ENCODE results near the gene RAPGEF1.

The RAPGEF1 gene

DNA sequence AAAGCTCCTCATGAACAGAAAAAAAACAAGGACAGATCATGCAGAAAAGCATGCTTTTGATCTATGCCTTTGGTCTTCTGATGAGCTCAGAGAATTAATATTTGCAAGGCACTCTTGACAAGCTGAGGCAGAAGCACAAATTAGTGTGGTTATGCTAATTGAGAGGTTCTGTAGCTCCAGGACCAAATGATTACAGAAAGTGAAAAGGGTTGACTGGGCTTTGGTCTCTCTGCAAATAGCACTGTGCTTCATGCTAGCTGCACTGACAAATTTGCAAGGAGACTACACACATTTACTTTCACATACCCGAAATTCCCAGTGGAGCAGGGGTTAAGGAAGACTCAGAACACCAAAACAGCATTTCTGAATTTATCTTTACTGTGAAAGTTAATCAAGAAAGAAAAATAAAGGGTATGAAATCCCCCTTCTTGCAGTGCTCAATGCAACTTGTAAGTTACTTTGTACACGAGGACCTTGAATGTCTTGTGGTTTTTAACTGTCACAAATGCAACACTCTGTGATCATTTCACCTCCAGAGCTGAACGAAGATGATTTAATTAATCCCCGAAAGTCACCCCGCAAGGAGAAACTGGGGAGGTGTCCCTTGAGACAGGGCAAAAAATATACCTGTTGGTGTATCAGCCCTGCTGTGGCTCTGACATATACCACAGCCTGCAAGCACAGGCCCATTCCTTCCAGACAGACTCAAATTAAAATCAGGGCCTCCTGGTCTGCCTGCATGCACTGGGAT, 11.9 kb downstream of the RAPGEF1 start:
- peak overlapping the region; percentile 1 for H3K27ac ChIP-seq (ENCODE audit: low read length)
- H3K4me1 ChIP-seq (ENCODE audit: control insufficient read depth in 1 of 2, insufficient read depth in 2 of 2, low read length in 2 of 2): peaks cover 19 to 39% of the 10 kb centered on the region in 2 donors
- H3K27me3 ChIP-seq (ENCODE audit: low read depth, low read length): no peaks in the 10 kb centered on the region
- no peaks in the 10 kb centered on the region for H3K9me3 ChIP-seq (ENCODE audit: control insufficient read depth in 1 of 2, low read length in 2 of 2)
- H3K36me3 ChIP-seq (ENCODE audit: control insufficient read depth in 1 of 2, insufficient read depth in 2 of 2, low read length in 2 of 2): no peaks in the 10 kb centered on the region
- no peak overlapping the region for H3K4me3 ChIP-seq (ENCODE audit: low read depth in 1 of 2, low read length in 2 of 2)

DNA sequence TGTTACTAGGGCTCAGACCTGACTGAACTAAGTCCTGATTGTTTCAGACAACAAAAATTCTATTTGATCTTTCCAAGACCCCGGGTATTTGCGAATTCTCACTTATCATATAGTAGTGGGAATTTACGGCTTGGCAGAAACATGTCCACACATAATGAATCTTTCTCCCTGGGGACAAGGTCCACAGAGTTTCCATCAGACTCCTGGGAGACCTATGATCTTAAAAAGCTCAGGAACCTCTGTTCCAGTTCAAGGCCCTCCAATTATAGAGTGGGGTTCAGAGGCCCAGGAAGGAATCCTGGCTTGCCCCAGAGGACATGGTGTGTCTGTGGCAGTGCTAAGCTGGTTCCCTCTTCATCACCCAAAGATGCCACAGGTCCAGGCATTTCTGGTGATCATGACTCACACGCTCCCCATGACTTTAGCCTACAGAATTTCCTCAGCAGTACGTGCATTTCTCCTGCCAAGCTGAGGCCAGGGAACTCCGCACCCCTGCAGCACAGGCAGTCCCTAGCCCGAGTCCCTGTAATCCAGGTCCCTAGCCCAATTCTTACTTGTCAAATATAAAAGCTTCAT, 12.6 kb downstream of the RAPGEF1 start:
- Histone ChIP-seq H3K9me3 (ENCODE audit: control insufficient read depth in 1 of 2, low read length in 2 of 2) (no peaks in the 10 kb centered on the region), H3K4me3 (ENCODE audit: low read depth in 1 of 2, low read length in 2 of 2) (no peak overlapping the region), H3K4me1 (ENCODE audit: control insufficient read depth in 1 of 2, insufficient read depth in 2 of 2, low read length in 2 of 2) (peaks cover 19 to 34% of the 10 kb centered on the region in 2 donors), H3K27me3 (ENCODE audit: low read depth, low read length) (no peaks in the 10 kb centered on the region), H3K27ac (ENCODE audit: low read length) (peak overlapping the region; percentile 19), H3K36me3 (ENCODE audit: control insufficient read depth in 1 of 2, insufficient read depth in 2 of 2, low read length in 2 of 2) (no peaks in the 10 kb centered on the region)

DNA sequence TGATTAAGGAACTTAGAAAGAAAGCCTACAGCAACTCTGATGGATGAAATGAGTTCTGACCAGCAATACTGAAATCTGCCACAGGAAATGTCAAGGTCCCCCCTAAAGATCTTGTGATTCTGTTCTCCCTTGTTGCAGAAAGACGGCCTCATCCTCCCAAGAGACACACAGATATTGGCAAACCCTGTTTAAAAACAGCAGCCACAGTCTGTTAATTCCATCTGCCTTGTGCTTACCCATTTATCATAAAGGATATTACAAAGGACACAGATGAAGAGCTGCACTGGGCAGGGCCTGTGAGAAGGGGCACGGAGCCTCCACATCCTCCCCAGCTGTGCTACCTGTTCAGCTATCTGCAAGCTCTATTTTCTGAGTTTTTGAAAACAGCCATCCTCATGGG, 15.2 kb downstream of the RAPGEF1 start:
- H3K9me3 ChIP-seq (ENCODE audit: control insufficient read depth in 1 of 2, low read length in 2 of 2): no peaks in the 10 kb centered on the region
- no peak overlapping the region for H3K27ac ChIP-seq (ENCODE audit: low read length)
- H3K36me3 ChIP-seq (ENCODE audit: control insufficient read depth in 1 of 2, insufficient read depth in 2 of 2, low read length in 2 of 2): no peaks in the 10 kb centered on the region
- H3K27me3 ChIP-seq (ENCODE audit: low read depth, low read length): no peaks in the 10 kb centered on the region
- H3K4me1 ChIP-seq (ENCODE audit: control insufficient read depth in 1 of 2, insufficient read depth in 2 of 2, low read length in 2 of 2): peaks cover 19 to 26% of the 10 kb centered on the region in 2 donors
- no peak overlapping the region for H3K4me3 ChIP-seq (ENCODE audit: low read depth in 1 of 2, low read length in 2 of 2)

DNA sequence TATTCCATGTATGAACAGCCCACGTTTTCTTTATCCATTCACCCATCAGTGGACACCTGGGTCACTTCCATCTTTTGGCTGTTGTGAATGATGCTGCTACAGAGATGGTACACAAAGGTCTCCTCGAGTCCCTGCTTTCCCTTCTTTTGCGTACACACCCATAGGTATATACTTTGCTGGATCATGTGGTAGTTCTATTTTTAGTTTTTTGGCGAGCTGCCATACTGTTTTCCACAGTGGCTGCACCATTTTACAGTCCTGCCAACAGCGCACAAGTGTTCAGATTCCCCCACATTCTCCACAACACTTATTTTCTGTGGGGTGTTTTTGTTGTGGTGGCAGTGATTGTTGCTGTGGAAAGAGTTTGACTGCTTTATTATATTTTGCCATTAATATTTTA, 16.2 kb downstream of the RAPGEF1 start:
- no peaks in the 10 kb centered on the region for H3K9me3 ChIP-seq (ENCODE audit: control insufficient read depth in 1 of 2, low read length in 2 of 2)
- H3K4me3 ChIP-seq (ENCODE audit: low read depth in 1 of 2, low read length in 2 of 2): no peak overlapping the region
- H3K4me1 ChIP-seq (ENCODE audit: control insufficient read depth in 1 of 2, insufficient read depth in 2 of 2, low read length in 2 of 2): peaks cover 18 to 26% of the 10 kb centered on the region in 2 donors

DNA sequence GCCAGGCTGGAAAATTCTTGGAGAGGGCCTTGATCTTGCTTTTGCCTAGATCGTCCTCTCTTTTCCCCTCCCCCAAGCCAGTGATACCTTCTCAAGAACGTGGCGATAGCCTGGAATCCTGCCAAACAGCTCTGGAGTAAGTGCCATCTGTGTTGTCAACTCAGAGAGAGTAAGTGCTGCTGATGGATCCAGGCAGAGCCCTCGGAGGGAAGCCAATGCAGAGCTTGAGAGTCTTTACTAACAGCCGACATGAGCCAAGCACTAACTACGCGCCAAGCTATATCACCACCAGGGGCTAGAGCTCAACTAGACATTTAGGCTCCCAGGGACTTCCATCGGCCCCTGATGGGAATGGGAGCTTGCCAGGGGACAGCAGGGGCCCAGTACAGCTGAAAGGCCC, 17.6 kb downstream of the RAPGEF1 start:
- H3K4me3 ChIP-seq (ENCODE audit: low read depth in 1 of 2, low read length in 2 of 2): no peak overlapping the region
- no peak overlapping the region for H3K27ac ChIP-seq (ENCODE audit: low read length)
- H3K9me3 ChIP-seq (ENCODE audit: control insufficient read depth in 1 of 2, low read length in 2 of 2): no peaks in the 10 kb centered on the region
- H3K36me3 ChIP-seq (ENCODE audit: control insufficient read depth in 1 of 2, insufficient read depth in 2 of 2, low read length in 2 of 2): no peaks in the 10 kb centered on the region
- peaks cover 4 to 13% of the 10 kb centered on the region in 2 donors for H3K4me1 ChIP-seq (ENCODE audit: control insufficient read depth in 1 of 2, insufficient read depth in 2 of 2, low read length in 2 of 2)
- H3K27me3 ChIP-seq (ENCODE audit: low read depth, low read length): no peaks in the 10 kb centered on the region

More for the DNA sequence above, 16.2 kb downstream of the RAPGEF1 start:
- Histone ChIP-seq H3K27me3 (ENCODE audit: low read depth, low read length) (no peaks in the 10 kb centered on the region), H3K27ac (ENCODE audit: low read length) (no peak overlapping the region), H3K36me3 (ENCODE audit: control insufficient read depth in 1 of 2, insufficient read depth in 2 of 2, low read length in 2 of 2) (no peaks in the 10 kb centered on the region)

DNA sequence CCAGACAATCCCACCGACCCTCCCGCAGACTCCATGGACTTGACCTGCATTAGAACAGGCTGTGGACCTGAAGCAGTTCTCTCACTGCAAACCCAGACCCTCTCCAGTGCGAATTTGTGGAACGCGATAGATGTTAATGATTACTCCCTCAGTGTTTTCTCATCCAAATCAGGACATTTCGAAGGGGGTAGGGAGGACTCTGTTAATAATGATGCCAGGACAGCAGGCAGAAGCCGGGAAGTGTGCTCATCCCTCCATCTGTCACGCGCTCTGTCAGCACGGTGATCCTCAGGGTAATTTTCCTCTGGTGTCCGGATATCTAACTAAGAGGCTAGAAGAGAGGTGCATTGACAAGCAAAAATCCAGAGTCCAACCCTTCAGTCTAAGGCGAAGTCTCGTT, 18.8 kb downstream of the RAPGEF1 start:
- Histone ChIP-seq H3K4me1 (ENCODE audit: control insufficient read depth in 1 of 2, insufficient read depth in 2 of 2, low read length in 2 of 2) (peaks cover 2 to 10% of the 10 kb centered on the region in 2 donors), H3K27ac (ENCODE audit: low read length) (no peak overlapping the region)

DNA sequence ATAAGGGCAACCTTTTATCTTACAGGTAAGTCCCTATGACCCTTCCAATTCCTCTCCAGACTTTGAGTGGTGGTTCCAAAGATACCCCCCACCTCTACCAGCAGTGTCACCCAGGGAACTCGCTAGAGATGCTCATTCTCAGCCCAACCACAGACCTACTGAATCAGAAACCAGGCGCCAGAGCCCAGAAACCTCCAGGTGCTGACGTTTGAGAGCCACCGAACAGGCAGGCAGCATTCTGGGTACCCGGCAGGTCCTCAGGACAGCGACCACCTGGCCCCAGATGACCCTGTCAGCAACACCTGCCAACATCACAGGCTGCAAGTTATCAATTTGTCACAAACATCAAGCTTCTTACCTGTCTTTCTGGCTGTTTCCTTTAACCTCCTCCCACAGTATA, 19.5 kb downstream of the RAPGEF1 start:
- Histone ChIP-seq H3K4me1 (ENCODE audit: control insufficient read depth in 1 of 2, insufficient read depth in 2 of 2, low read length in 2 of 2) (peaks cover 4 to 10% of the 10 kb centered on the region in 2 donors), H3K36me3 (ENCODE audit: control insufficient read depth in 1 of 2, insufficient read depth in 2 of 2, low read length in 2 of 2) (no peaks in the 10 kb centered on the region), H3K27me3 (ENCODE audit: low read depth, low read length) (no peaks in the 10 kb centered on the region), H3K9me3 (ENCODE audit: control insufficient read depth in 1 of 2, low read length in 2 of 2) (no peaks in the 10 kb centered on the region), H3K27ac (ENCODE audit: low read length) (peak overlapping the region; percentile 16), H3K4me3 (ENCODE audit: low read depth in 1 of 2, low read length in 2 of 2) (no peak overlapping the region)

More for the DNA sequence above, 18.8 kb downstream of the RAPGEF1 start:
- Histone ChIP-seq H3K4me3 (ENCODE audit: low read depth in 1 of 2, low read length in 2 of 2) (no peak overlapping the region), H3K27me3 (ENCODE audit: low read depth, low read length) (no peaks in the 10 kb centered on the region), H3K9me3 (ENCODE audit: control insufficient read depth in 1 of 2, low read length in 2 of 2) (no peaks in the 10 kb centered on the region), H3K36me3 (ENCODE audit: control insufficient read depth in 1 of 2, insufficient read depth in 2 of 2, low read length in 2 of 2) (no peaks in the 10 kb centered on the region)

DNA sequence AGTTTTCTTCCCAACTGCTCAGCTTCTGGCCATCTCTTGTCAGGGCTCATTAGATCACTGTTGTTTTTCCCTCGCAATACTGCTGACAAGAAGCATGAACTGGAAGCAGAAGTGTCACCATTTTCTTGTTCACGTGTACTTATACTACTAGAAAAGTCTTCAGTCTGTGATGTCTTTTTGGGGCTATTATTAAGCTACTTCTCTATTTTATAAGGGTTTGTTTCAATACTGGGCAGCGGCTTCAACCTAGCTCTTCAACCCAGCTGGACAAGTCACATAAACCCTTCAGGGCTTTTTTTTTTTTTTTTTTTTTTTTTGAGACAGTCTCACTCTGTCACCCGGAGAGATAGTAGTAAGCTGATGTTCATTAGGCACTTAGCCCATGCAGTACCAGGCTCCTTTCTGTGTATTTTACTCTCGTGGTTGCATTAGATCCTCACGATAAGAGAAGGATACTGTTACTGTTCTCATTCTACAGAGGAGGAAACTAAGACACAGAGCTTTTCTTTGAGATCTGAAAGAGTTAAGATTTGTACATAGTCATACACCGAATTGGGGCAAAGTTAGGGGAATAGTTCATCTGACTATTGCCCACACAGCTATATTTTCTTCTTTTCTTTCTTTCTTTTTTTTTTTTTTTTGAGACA, 20.5 kb downstream of the RAPGEF1 start:
- Histone ChIP-seq H3K9me3 (ENCODE audit: control insufficient read depth in 1 of 2, low read length in 2 of 2) (no peaks in the 10 kb centered on the region), H3K4me3 (ENCODE audit: low read depth in 1 of 2, low read length in 2 of 2) (no peak overlapping the region), H3K36me3 (ENCODE audit: control insufficient read depth in 1 of 2, insufficient read depth in 2 of 2, low read length in 2 of 2) (no peaks in the 10 kb centered on the region), H3K27ac (ENCODE audit: low read length) (no peak overlapping the region), H3K4me1 (ENCODE audit: control insufficient read depth in 1 of 2, insufficient read depth in 2 of 2, low read length in 2 of 2) (peaks cover 4 to 5% of the 10 kb centered on the region in 2 donors), H3K27me3 (ENCODE audit: low read depth, low read length) (no peaks in the 10 kb centered on the region)

DNA sequence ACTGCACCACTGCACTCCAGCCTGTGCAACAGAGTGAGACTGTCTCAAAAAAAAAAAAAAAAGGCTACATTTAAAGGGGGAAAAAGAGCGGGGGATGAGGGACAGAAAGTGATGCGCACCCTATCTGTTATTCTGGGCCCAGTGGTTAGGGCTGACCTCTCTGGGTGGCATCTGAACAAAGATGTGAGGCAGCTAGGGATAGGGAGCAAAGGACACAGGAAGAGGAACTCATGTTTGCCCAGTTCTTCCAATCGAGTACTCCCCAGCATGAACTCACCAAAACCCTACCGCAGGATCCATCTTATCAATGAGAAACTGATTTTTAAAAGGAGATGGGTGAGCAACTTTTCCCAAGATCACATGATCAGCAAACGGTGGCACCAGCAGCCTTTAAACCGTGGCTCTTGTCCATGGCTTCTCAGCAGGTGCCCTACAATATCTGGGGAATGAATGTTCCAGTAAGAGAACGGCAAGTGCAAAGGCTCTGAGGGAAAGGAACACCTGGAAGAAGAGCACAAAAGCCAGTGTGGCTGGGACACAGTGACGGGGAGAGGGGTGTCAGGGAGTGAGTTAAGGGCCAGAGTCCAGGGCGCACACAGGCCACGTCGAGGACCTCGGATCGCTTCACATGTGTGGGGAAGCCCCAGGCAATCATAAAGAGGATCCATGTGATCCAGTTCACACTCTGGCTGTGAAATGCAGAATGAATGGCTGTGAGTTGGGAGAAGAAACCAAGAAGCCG, 22.0 kb downstream of the RAPGEF1 start:
- Histone ChIP-seq H3K27ac (ENCODE audit: low read length) (no peak overlapping the region), H3K27me3 (ENCODE audit: low read depth, low read length) (no peaks in the 10 kb centered on the region), H3K4me1 (ENCODE audit: control insufficient read depth in 1 of 2, insufficient read depth in 2 of 2, low read length in 2 of 2) (peaks cover 4 to 5% of the 10 kb centered on the region in 2 donors), H3K9me3 (ENCODE audit: control insufficient read depth in 1 of 2, low read length in 2 of 2) (no peaks in the 10 kb centered on the region), H3K36me3 (ENCODE audit: control insufficient read depth in 1 of 2, insufficient read depth in 2 of 2, low read length in 2 of 2) (no peaks in the 10 kb centered on the region), H3K4me3 (ENCODE audit: low read depth in 1 of 2, low read length in 2 of 2) (no peak overlapping the region)

DNA sequence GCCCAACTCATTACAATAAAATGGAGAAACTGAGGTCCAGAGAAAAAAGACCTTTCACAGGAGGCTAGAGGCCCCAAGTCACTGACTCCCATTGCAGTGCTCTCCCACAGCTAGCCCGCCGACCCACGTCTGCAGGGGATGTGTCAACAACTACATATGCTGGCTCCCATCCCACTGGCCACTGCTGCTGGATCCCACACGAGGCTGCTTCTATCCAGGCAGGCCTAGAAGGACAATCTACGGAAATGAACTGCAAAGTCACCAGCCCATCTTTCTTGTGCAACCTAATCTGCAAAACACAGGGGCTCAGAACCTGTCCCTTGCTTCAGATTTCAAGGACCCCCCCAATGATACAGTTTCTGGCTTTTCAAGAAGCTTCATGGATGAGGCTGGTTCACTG, 24.0 kb downstream of the RAPGEF1 start:
- Histone ChIP-seq H3K36me3 (ENCODE audit: control insufficient read depth in 1 of 2, insufficient read depth in 2 of 2, low read length in 2 of 2) (no peaks in the 10 kb centered on the region), H3K9me3 (ENCODE audit: control insufficient read depth in 1 of 2, low read length in 2 of 2) (no peaks in the 10 kb centered on the region), H3K27ac (ENCODE audit: low read length) (no peak overlapping the region), H3K27me3 (ENCODE audit: low read depth, low read length) (no peaks in the 10 kb centered on the region), H3K4me3 (ENCODE audit: low read depth in 1 of 2, low read length in 2 of 2) (no peak overlapping the region), H3K4me1 (ENCODE audit: control insufficient read depth in 1 of 2, insufficient read depth in 2 of 2, low read length in 2 of 2) (peaks cover 4 to 5% of the 10 kb centered on the region in 2 donors)

DNA sequence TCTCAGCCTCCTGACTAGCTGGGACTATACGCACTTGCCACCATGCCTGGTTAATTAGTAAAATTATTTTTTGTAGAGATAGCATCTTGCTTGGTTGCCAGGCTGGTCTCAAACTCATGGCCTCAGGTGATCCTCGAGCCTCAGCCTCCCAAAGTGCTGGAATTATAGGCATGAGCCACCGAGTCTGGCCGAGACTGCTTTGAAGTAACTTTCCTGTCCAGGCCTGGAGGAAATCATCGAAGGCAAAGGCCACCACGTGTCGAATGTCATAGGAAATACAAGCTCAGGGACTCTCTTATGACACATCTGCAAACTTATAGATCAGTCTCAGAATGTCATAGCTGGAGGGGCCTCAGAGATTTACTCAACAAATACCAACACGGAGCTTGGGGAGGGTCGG, 25.1 kb downstream of the RAPGEF1 start:
- H3K4me1 ChIP-seq (ENCODE audit: control insufficient read depth in 1 of 2, insufficient read depth in 2 of 2, low read length in 2 of 2): peaks cover under 1 to 4% of the 10 kb centered on the region in 2 donors
- no peaks in the 10 kb centered on the region for H3K27me3 ChIP-seq (ENCODE audit: low read depth, low read length)
- H3K9me3 ChIP-seq (ENCODE audit: control insufficient read depth in 1 of 2, low read length in 2 of 2): no peaks in the 10 kb centered on the region
- H3K27ac ChIP-seq (ENCODE audit: low read length): peak overlapping the region; percentile 19
- no peak overlapping the region for H3K4me3 ChIP-seq (ENCODE audit: low read depth in 1 of 2, low read length in 2 of 2)
- H3K36me3 ChIP-seq (ENCODE audit: control insufficient read depth in 1 of 2, insufficient read depth in 2 of 2, low read length in 2 of 2): no peaks in the 10 kb centered on the region
